Tongue (tissue), 3 donors: ENCODE results near the gene MAP2. TPM values are rescaled to one million over a fixed set of nuclear protein-coding genes. Genes with fewer than 3 reads are reported as not detected.

Experiments used
- DNase-seq: peaks from one replicate; pipeline ENCODE4 v3.0.0-alpha.2; 2015
- small RNA-seq: library from RNA; depleted of rRNA; stranded (forward); fragments of <200 nt; gene quantifications from one replicate; pipeline ENCODE3, GENCODE V24; 2014; ENCODE audit warnings: low replicate concordance
- total RNA-seq: library from RNA; depleted of rRNA; stranded (reverse); fragments of >200 nt; gene quantifications from one replicate; pipeline ENCODE4 v1.2.3, GENCODE V29; 2014

Gene MAP2
- total RNA-seq, 1 donor from 2014 or later, result 11.5 TPM

GRCh38 chr2:209727077-209727476, 303.2 kb downstream of the MAP2 start:
- DNase-seq, result no peak

- no peak for DNase-seq
Observed at GRCh38 chr2:209734805-209735204, 311.0 kb downstream of the MAP2 start.

- DNase-seq, result no peak
Observed at GRCh38 chr2:209741953-209742352, 318.1 kb downstream of the MAP2 start.

- no peak for DNase-seq
Observed at GRCh38 chr2:209753020-209753419, 329.2 kb downstream of the MAP2 start.

GRCh38 chr2:209757163-209757562, 333.3 kb downstream of the MAP2 start:
- no peak for DNase-seq

GRCh38 chr2:209761566-209761965, 337.7 kb downstream of the MAP2 start:
- no peak for DNase-seq

- no peak for DNase-seq
Observed at GRCh38 chr2:209762563-209762962, 338.7 kb downstream of the MAP2 start.

GRCh38 chr2:209763106-209763505, 339.3 kb downstream of the MAP2 start:
- DNase-seq, result peak; percentile 3

- no peak for DNase-seq
Observed at GRCh38 chr2:209766613-209767012, 342.8 kb downstream of the MAP2 start.

- no peak for DNase-seq
Observed at GRCh38 chr2:209767316-209767715, 343.5 kb downstream of the MAP2 start.

- DNase-seq, result no peak
Observed at GRCh38 chr2:209768557-209768956, 344.7 kb downstream of the MAP2 start.

GRCh38 chr2:209771474-209772289, 347.8 kb downstream of the MAP2 start, which contains the start of gene UNC80:
TSS of gene UNC80 (plus strand) at chr2:209771832. CDS start at chr2:209772073, 241 bp downstream.
- peak; percentile 92 for DNase-seq

- peak; percentile 9 for DNase-seq
Observed at GRCh38 chr2:209772290-209772685, 348.4 kb downstream of the MAP2 start.

- DNase-seq, result no peak
Observed at GRCh38 chr2:209773377-209773776, 349.5 kb downstream of the MAP2 start.

Small RNA genes lying within 50 kb of the gene (small RNA-seq; reads per million reads assigned to genes)
- gene RNA5SP118, result not detected
